Brain microvascular endothelial cell (primary cell): ENCODE results near the gene PINK1.

ENCODE experiments used
- DNase-seq: peaks from one replicate; pipeline ENCODE4 v3.0.0-alpha.2; 2020
- H3K27ac ChIP-seq: fragments of 250-450 bp; sonication (Bioruptor Pico); 2 replicates; pipeline ENCODE4 v1.5.1; 2020; ENCODE audit warnings: mild to moderate bottlenecking, moderate library complexity
- H3K27me3 ChIP-seq: fragments of 250-450 bp; sonication (Bioruptor Pico); replicated peaks from 2 replicates; pipeline ENCODE4 v1.5.1; 2020; ENCODE audit warnings: mild to moderate bottlenecking
- H3K36me3 ChIP-seq: fragments of 250-450 bp; sonication (Bioruptor Pico); replicated peaks from 2 replicates; pipeline ENCODE4 v1.5.1; 2020; ENCODE audit warnings: mild to moderate bottlenecking
- H3K4me3 ChIP-seq: 2 replicates; pipeline ENCODE4 v1.5.1; 2011; ENCODE audit warnings: low read depth, mild to moderate bottlenecking, control low read depth, low read length, moderate library complexity
- CTCF ChIP-seq: IDR thresholded peaks from 2 replicates; pipeline ENCODE4 v1.5.1; 2011; ENCODE audit warnings: low read depth, mild to moderate bottlenecking, moderate library complexity, low read length, control low read depth, inconsistent platforms; ENCODE audit errors: missing control alignments
- in situ Hi-C: cut with HindIII; loops from 2 replicates; pipeline ENCODE4 v1.10.0; 2017; ENCODE audit warnings: low sequenced_read_pairs, low pct_ligation_motif_present

PINK1 gene

GRCh38 chr1:20589331-20590278 lies 43.7 kb upstream of the PINK1 start:
- no peak for TF ChIP-seq CTCF
- DNase-seq, result no peak
- in situ Hi-C loops, result no loop called here
- Histone ChIP-seq H3K4me3 (no peak overlapping the region), H3K36me3 (no peaks in the 10 kb centered on the region), H3K27ac (no peak overlapping the region), H3K27me3 (no peaks in the 10 kb centered on the region)

DNA sequence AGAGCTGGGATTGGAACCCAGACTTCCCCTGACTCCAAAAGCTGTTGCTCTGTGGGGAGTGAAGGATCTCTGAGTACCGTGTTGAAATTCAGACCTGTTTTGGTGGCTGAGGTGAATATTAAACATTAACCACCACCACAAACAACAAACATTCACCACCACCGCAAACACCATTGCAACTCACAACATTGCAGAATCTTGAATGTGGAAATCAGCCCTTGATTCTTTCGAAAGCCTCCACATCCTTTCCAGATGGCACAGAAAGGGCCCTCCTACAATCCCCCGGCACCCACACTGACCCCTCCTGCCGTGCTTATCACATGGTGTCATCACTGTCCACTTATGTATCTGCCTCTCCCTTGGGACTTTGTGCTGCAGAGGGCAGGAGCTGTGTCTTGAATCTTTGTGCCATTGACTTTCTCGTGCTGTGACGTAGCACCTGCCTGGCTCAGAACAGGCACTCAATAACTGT lies 42.9 kb upstream of the PINK1 start:
- no peak for TF ChIP-seq CTCF
- no peak overlapping the region for H3K27ac ChIP-seq
- H3K36me3 ChIP-seq, result no peaks in the 10 kb centered on the region
- DNase-seq, result no peak
- no peaks in the 10 kb centered on the region for H3K27me3 ChIP-seq
- H3K4me3 ChIP-seq, result no peak overlapping the region
- in situ Hi-C loops, result no loop called here

GRCh38 chr1:20593756-20594155 lies 39.5 kb upstream of the PINK1 start:
- in situ Hi-C loops, result no loop called here

DNA sequence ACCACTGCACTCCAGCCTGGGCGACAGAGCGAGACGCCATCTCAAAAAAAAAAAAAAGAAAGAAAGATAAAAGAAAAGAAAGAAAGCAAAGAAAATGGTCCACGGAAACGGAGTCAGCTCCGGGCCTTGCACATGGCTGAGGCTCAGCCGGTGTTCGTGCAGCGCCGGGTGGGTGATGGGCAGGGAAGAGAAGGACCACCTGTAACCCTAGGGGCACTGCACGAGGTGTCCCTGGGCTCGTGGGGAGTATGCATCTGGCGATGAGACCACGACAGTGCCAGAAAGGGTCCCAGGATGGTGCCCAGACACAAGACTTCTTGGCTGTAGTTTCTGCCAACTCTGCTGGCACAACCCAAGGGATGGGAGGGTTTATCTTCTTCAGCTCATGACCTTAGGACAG lies 38.5 kb upstream of the PINK1 start:
- TF ChIP-seq CTCF, result no peak
- DNase-seq, result no peak
- Histone ChIP-seq H3K4me3 (no peak overlapping the region), H3K27me3 (no peaks in the 10 kb centered on the region), H3K27ac (no peak overlapping the region), H3K36me3 (no peaks in the 10 kb centered on the region)
- in situ Hi-C loops, result no loop called here

More at GRCh38 chr1:20593756-20594155, 39.5 kb upstream of the PINK1 start:
- Histone ChIP-seq H3K4me3 (no peak overlapping the region), H3K36me3 (no peaks in the 10 kb centered on the region), H3K27ac (no peak overlapping the region), H3K27me3 (no peaks in the 10 kb centered on the region)
- no peak for TF ChIP-seq CTCF
- no peak for DNase-seq

DNA sequence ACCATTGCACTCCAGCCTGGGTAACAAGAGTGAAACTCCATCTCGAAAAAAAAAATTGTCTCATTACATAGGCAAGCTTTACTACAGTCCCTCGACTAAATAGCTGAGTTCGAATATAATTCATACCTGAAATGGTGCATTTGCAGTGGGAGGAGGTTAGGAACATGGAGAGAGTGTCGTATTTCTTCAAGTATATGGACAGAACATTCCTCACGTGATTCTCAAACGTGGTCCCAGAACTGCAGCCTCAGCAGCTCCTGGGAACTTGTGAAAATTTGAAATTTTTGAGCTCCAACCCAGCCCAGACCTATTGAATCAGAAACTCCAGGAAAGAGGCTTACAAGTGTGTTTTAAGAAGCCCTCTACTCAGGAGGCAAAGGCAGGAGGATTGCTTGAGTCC lies 37.2 kb upstream of the PINK1 start:
- in situ Hi-C loops, result no loop called here
- Histone ChIP-seq H3K27ac (no peak overlapping the region), H3K36me3 (no peaks in the 10 kb centered on the region), H3K27me3 (no peaks in the 10 kb centered on the region), H3K4me3 (no peak overlapping the region)
- no peak for DNase-seq
- TF ChIP-seq CTCF, result no peak
